SK-N-DZ (cell line): Measurements from ENCODE around the gene BCAS1.

Experiments
- DNase-seq: peaks from one replicate; pipeline ENCODE4 v3.0.0-alpha.2; 2015; ENCODE audit warnings: low spot score

BCAS1 gene

DNA sequence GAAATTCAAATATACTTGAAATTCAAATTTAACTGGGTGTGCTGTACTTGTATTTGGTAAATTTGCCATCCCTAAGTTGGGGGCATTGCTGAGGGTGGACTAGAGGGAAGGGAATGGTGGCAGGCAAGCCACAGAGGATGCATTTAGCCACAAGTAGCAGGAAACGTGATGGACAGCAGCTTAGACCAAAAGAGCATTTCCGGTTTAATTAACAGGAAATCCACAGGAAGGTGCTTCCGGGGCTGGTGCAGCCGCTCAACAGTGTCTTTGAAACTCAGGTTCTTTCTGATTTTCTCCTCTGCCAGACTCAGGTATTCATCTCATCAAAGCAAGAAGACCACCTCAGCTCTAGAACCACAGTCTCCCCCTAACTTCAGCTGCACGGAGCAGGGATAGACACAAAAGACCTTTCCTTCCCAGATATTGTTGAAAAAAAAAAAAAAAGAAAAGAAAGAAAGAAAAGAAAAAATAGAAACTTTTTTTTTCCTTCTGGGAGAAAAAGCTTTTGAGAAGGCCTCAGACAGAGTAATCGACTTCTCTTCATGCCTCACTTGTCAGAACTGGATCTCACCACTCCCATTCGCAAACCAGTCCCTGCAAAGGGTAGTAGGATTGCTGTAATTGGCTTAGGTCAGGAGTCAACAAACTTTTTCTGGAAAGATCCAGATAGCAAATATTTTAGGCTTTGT is 8.0 kb upstream of the BCAS1 start:
- no peak for DNase-seq

DNA sequence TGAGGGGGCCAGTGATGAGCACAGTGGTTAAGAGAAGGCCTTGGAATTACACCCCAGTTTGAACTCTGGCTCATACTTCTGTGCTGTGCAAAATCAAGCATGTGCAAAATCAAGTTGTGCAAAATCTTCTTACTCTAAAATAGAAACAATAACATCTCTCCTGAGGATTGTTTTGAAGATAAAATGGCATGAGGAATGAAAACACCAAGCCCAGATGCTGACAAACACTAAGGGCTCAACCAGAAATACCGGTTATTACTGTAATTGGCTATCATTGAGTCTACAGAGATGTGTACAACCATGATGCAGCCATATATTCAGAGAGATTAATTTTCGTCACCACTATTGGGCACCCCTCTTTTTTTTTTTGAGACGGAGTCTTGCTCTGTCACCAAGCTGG is 5.9 kb upstream of the BCAS1 start:
- DNase-seq, result no peak

DNA sequence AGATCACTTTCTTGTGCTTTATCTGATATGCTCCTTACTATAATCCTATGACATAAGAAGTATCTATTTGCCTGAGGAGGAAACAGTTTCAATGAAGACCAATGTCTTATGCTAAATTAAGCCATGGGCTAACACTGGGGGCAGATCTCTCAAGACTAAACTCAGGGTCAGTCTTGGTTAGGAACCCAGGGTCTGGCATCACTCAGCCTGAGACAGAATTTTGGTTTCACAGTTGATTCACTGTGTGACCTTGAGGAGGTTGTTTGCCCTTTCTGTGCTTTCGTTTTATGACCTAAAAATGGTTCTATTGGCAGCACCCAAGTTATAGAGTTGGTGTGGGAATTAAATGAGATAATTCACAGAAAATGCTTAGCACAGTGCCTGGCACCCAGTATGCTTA is 4.9 kb upstream of the BCAS1 start:
- no peak for DNase-seq

GRCh38 chr20:54074511-54074910 is 4.1 kb upstream of the BCAS1 start:
- DNase-seq, result no peak

- DNase-seq, result no peak
Observed at GRCh38 chr20:54073288-54073687, 2.9 kb upstream of the BCAS1 start.

DNA sequence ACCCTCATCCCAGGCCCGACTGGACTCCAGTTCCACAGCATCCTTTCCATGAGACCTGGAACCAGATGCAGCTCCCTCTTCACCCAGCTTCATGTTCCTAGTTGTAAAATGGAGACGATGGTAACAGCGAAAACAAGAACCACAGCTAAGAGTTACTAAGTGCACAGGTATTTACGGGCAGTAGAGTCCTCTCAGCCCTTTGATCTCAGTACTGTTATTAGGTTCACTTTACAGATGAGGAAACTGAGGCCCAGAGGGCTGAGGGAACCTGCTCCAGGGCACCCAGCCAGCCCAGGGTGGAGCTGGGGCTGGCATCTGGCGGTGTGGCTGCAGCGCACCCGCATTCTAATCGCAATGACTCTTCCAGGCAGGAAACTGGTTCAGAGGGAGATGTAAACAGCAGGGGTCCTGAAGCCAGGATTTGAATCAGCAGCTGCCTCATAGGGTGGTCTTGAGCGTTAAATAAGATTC is 858 bp downstream of the BCAS1 start:
- no peak for DNase-seq

DNA sequence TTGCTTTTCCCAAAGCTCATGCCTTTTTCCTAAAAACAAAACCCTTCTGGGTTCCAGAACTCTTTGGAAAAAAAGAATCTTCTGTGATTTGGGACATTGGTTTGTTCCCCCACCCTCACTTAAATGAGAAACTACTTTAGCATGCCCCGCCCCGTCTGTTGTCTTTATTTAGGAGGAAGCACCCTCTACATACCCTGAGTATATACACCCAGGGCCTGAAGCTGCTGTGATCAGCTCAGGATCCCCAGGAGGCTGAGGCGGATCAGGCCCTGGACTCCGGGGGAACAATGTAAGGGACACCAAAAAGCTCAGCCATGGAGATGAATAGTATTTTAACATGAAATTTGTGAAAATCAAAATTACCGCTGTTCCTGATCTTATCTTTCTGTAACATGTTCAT is 1.4 kb downstream of the BCAS1 start:
- DNase-seq, result no peak

DNA sequence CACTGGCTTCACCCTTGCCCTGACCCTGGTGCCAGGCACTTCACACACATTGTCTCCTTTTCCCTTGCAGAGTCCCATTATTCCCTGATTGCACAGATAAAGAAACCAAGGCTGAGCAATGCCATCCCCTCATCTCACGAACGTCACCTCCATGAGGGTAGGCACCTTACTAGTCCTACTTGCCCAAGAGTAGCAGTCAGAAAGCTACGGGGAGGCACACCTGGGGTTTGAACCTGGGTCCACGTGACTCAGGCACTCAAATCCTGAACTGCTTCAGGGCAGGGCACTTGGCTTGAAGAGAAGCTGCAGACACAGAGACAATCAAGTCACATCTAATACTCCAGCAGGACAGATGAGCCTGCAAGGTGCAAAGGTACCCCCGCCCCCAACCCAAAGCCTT is 1.9 kb downstream of the BCAS1 start:
- DNase-seq, result no peak

GRCh38 chr20:54067606-54068174 is 2.7 kb downstream of the BCAS1 start:
- DNase-seq, result no peak

- DNase-seq, result no peak
Observed at GRCh38 chr20:54065601-54066038, 4.8 kb downstream of the BCAS1 start.

DNA sequence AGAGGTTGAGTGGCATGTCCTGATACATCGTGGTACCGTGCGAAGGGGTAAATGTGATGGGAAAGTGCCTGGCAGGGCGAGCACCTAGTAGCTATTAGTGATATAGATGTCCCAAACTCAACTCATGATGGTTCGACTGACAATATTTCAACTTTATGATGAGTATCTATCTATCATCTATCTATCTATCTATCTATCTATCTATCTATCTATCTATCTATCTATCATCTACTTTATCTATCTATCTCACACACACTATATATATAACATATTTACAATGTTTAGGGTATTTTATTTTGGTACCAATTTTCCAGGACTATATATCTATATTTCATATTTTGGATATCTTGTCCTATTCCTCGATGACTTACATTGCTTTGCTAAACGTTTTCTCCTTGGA is 5.5 kb downstream of the BCAS1 start:
- DNase-seq, result no peak

DNA sequence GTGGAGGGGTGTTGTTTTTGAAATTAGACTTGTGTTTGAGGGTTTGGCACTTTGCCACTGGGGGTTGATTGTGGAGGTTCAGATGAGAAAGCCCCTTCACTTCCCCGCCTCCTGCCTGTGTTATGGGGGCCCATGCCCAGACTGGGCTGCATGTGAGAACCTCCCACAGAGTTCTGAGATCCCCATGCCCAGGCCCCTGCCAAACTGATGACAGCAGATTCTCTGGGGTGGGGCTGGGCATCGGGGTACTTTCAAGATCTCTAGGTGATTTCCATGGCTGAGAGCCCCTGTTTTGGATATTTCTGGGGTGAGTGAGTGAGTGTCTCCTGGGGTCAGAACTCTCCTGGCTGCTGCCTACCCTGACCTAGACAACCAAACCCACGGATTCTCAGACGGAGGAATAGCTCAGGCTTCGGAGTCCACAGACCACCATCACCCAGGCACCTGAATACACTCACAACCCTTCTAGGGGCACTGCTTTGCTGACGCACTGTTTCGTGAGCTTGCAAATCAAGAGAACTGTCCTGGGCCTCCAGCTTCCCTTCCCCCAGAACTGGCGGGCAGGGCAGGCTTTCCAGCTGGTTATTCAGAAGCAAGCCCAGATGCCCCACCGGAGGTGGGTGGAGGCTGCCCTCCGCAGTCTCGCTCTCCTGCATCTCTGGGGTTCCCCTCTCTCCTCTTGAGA is 6.3 kb downstream of the BCAS1 start:
- no peak for DNase-seq

GRCh38 chr20:54063580-54063979 is 6.8 kb downstream of the BCAS1 start:
- no peak for DNase-seq

DNA sequence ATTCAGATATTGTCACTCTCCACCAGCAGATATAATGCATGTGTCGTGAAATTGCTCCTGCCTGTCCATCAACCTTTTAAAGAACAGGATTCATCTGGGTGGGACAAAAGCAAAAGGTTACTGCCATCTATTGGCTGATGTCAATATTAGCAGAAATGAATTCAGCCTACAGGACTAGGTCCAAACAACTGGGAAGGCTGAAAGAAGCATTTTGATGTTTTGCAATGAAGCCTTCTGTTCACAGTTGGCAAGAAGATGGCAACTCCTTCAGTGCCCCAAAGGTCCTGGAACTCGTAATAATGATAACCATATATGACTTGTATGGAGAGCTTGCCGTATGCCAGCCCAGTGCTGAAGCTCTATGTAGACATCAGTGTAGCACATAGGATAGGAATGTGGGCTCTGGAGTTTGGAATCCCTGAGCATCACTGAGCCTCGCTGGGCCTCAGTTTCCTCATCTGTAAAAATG is 7.5 kb downstream of the BCAS1 start:
- DNase-seq, result peak; percentile 58

GRCh38 chr20:54061101-54061881 is 9.1 kb downstream of the BCAS1 start:
- no peak for DNase-seq

DNA sequence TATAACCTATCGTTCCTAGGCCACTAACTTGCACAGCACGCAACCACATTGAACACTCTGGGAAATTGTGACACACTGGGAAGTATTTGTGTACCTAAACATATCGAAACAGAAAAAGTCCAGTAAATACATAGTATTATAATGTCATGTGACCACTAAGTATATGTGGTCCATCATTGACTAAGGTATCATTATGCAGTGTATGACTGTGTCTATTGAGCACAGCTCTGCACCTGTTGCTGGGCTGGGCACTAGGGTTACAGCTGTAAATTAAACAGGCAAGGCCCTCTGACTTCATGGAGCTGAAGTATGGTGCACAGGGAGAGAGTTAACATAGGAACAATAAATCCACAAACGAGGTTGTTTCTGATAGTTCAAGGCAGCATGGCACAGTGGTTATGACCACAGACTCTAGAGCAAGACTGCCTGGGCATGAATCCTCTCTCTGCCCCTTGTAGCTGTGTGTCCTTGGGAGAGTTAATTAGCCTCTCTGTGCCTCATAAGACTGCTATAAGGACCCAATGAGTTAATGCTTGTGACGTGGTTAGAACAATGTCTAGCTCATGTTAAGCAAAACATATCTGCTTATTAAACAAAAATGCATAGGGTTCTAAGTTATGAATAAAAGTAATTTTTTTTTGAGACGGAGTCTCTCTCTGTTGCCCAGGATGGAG is 10.6 kb downstream of the BCAS1 start:
- no peak for DNase-seq

GRCh38 chr20:54058420-54059139 is 11.8 kb downstream of the BCAS1 start:
- peak; percentile 44 for DNase-seq

GRCh38 chr20:54056762-54057639 is 13.4 kb downstream of the BCAS1 start:
- no peak for DNase-seq

DNA sequence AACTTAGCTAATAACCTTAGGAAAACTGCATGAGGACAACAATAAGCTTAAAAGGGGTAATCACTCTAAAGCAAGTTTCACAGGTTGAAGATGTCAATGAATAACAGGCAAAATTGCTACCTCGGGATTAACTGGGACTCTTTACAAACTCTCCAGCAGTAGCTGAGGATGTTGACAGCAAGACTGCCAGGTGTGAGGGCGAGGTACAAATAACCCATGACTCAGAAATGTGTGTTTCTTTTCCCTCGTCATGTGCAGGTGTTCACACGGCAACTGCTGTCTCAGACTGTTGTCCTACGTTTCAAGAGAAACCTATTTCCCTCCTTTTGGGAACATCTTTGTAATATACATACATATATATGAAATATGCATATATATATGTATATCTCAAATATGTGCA is 15.9 kb downstream of the BCAS1 start:
- DNase-seq, result no peak

DNA sequence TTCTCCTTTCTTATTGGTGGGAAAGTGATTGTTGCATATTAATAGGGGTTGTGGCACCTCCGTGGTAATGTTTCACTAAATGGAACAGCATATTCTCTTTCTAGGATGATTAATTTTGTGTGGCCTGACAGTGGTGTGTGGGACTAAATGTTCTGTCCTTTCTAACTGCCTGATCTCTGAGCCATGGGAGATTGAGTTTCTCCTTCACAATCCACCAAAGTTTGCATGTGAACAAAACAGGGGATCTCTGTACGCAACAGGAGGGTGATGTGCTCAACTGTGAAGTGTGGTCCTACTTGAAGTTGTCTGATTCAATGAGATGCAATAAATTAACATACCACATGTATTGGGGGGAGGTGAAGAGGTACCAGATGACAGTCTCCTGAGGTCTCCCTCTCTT is 19.3 kb downstream of the BCAS1 start:
- DNase-seq, result no peak
